HG03066 (cell line): ENCODE data around the gene GK.
"Not testable (repeated sequence)": the region's sequence is repeated elsewhere in the genome, so short reads cannot be mapped to it uniquely, and the experiment has no call there.

Experiments
- ATAC-seq: cut with Tn5 transposase; IDR thresholded peaks from one replicate; pipeline ENCODE4 v1.9.1; 2021; ENCODE audit warnings: low read depth; ENCODE audit not compliant: unreplicated experiment

GK gene

DNA sequence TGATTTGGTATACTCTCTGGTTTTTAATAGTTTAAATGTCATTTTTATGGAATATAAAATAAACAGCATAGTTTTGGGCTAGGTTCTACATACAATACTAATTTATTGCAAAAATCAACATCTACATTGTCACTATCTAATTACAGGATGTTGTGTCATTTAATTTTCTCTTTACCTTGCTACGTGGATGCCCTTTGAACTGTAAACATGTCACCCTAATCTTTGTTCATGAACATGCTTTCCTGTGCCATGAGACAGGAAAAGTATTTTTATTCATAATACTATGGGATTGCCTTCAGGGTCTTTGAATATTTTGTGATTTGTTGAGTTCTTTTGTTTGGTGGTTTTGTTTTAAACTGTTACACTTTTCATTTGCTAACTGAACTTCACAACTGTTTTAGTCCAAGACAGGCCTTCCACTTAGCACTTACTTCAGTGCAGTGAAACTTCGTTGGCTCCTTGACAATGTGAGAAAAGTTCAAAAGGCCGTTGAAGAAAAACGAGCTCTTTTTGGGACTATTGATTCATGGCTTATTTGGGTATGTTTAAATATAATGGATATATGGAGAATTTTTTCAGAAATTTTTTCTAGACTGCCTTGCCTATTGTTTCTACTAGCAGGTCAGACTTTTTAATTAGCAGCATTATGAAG is 40.9 kb downstream of the GK start:
- no peak for ATAC-seq

DNA sequence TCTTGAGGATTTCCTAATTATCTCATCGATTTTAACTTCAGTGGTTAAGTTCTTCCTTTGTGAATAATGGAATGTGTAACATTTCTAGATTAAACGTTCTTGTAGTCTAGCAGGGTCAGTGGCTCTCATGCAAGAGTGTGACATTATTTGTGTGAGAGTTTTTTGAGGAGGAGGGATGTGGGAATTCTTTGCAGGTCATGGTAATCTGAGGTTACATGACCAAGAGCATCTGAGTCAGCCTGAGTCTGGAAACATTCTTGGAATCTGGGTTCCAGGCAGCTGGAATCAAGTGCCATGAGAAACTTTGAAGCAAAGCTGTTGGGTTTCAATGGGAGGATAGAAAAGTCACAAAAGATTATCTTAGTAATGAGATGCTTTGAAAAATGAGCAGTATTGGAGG is 49.5 kb downstream of the GK start:
- ATAC-seq: no peak

DNA sequence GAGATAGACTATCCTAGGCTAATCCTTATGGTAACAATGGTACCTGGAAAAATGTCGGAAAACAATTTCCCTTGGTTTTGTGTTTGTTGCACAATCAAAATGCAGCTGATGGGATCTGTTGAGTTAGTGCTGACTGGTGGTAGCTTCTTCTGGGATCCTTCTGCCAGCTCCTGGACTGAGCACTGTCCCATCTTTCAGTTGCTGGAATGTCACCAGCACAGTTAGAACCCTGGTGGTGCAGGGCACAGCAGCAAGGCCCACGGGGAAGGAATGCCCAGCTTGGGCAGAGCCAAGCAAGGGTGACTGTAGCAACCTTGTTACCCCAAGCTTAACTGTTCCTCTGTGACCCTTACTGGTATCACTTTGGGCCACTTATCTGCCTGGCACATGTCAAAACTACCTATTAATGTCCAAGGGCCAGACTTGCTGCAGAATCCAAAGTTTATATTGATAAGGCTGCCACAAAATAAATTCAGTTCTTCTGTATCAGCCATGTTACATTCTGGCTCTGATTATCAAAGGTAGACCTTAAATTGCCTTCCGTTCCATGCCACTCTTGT is 53.1 kb downstream of the GK start:
- no peak for ATAC-seq

DNA sequence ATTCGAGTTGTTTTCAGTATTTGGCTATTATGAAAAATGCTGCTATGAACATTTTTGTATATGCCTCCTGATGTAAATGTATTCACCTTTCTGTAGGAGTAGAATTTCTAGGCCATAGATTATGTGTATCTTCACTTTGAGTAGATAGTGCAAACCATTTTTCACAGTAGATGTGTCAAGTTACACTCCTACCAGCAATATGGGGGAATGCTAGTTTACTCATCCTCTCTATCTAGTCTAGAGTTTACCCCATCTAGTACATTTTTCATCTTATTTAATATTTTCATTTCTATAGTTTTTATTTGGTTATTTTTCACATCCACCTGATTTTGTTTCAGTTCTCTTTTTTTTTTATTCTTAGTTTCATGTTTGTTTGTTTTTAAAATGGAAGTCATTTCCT is 59.0 kb downstream of the GK start:
- ATAC-seq: no peak

DNA sequence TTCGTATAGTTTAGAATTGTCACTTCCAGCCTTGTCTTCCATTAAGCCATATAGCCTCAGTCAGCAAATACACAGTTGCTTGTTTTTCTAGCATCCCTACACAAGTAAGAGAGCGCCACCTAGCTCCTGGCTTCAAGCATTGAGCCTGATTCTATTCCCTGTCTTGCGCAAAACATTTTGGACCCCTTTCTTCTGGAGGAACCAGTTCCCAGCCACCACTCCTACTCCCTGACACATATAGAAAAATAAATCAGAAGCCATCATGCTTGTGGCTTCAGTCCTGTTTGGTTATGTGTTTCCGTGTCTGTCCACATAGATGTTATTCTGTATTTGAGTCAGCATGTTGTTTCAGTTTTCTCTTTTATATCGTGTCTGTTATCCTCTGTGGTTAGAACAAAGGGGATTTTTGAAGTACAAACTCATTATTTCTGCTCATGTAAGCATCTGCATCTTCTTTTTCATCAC is 59.9 kb downstream of the GK start:
- ATAC-seq: peak; percentile 96

DNA sequence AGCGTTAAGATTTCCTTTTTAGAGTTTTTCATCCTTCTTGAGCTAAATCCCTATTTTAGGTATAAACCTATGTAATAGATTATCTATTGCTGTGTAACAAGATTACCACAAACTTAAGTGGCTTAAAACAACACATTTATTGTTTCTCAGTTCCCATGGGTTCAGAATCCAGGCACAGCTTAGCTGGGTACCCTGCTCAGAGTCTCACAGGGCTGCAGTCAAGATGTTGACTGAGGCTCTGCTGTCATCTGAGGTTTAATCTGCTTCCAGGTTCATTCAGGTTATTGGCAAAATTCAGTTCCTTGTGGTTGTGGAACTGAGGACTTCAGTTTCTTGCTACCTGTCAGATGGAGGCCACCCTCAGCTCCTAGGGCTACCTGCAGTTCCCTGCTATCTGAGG is 60.9 kb downstream of the GK start:
- ATAC-seq: peak; percentile 34

DNA sequence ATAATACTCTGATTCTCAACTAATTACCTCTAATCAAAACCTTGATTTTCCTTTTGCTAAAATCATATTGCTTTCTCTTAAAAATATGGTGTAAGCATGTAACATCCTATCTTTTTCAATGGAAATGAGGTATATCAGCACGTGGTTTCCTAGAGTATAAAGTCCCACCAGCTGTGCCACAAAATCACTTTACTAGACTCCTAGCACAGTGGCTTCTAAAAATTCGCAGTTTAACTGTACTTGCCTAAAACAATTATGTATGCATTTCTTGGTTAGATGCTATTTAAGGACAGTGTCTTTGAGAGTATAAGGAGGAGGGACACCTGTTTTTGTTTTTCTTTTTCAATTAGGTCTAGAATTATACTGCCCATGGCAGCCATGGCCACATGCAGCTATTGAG is 62.8 kb downstream of the GK start:
- ATAC-seq: no peak

DNA sequence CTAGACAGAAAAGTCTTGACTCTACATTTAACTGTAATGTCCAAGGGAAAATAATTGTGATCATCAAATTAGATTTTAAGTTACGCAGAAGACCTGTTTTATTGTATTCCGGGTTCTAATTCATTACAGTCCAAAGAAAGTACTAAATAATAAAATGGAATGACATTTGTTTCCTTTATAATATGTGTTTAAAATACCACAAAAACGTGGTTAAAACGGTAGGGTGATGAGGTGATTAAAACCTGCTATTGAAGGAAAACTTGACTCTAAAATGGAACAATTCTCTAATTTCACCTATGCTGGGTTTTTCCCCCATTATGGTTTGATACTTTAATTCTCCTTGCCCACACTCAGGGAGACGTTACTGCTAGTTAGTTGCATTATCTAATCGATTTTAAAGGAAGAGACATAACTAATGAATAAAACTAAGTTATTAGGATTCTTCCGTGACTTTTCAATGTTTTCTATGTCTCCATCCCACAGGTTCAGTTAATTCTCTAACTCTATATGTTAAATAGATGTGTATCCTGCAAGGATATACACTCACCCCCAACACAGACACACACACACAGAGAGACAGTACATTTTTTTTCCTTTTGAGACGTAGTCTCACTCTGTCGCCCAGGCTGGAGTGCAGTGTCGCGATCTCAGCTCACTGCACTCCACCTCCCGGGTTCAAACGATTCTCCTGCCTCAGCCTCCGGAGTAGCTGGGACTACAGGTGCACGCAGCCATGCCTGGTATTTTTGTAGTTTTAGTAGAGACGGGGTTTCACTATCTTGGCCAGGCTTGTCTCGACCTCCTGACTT is 80.8 kb downstream of the GK start:
- no peak for ATAC-seq

DNA sequence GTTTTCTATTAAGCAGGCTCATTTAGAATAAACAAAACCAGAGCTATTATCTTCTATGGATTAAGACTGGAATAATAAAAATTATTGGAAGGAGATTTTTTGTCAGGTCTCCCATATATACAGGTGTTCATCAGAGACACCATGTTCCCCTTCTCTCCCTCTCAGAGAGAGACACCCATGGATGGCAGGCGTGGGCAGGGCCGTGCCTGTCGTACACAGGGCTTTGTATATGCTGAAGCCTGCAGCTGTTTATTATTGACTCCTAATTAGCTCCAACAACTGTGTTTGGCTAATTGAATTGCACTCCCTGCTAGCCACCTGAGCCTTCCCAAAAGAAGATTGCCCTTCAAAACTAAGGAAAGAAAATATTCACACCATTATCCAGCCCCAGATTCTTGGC is 81.6 kb downstream of the GK start:
- ATAC-seq: no peak

DNA sequence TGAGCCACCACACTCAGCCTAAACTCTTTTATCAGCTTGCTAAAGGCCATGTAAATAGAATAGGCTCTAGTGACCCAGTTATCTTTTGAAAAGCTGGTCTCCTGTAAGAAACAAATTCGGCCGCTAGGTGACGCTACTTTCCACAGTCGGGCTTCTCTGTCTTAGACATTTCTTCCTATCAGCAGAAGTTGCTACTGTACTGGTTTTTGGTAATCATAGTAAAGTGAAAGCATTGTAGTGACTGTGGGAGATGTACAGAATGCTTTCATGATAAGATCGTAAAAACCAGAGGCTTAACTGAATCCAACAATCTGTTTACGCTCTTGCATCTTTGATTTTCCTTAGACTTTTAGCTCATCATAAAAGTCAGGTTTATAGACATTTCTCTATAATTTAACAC is 82.6 kb downstream of the GK start:
- peak; percentile 84 for ATAC-seq

DNA sequence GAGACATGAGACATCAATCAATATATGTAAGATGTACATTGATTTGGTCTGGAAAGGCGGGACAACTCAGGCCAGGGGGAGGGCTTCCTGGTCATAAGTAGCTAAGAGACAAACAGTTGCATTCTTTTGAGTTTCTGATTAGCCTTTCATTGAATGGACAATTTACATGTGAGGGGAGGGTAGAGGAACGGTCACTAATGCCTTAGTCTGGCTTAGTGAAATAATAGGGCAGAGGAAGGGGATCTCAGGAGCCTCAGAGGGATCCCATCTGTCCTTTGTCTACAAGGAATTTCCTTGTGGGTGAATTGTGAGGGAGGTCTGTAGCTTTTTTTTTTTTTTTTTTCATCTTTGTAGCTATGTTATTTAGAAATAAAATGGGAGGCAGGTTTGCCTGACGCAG is 88.3 kb downstream of the GK start:
- no peak for ATAC-seq

DNA sequence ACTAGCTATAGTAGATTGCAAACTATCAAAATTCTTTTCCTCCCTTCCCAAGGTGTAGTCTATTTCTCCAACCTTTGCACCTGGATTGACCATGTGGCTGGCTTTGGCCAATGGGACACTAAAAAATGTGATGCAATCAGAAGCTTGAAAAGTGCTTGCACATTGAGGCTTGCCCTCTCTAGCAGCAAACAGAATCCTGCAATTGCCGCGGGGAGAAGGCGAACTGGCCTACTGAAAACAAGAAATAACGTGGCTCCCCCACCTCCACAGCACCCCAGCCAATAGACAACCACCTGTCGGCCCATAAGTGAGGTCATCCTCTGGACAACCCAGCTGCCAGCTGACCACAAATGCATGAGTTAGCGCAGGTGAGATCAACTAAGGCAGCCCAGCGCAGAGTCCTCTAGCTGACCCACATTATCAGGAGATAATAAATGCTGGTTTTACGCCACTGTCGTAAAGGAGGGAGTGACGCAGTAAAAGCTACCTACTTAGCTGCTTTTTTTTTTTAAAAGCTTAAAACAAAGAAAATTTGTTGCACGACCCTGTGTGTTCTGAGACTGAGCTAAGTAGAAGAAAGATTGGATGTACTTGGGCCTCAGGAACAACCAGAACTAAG is 95.2 kb downstream of the GK start:
- no peak for ATAC-seq

DNA sequence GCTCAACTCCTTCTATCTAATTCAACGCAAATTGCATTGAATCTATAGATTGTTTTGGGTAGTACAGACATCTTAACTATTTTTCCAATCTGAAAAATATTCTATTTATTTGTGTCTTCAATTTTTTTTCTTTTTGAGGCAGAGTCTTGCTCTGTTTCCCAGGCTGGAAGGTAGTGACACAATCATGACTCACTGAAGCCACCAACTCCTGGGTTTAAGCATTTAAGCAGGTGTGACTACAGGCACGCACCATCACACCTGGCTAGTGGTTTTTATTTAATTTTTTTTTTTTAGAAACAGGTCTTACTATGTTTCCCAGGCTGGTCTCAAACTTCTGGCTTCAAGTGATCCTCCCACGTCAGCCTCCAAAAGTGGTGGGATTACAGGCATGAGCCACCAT is 98.3 kb downstream of the GK start:
- no peak for ATAC-seq

DNA sequence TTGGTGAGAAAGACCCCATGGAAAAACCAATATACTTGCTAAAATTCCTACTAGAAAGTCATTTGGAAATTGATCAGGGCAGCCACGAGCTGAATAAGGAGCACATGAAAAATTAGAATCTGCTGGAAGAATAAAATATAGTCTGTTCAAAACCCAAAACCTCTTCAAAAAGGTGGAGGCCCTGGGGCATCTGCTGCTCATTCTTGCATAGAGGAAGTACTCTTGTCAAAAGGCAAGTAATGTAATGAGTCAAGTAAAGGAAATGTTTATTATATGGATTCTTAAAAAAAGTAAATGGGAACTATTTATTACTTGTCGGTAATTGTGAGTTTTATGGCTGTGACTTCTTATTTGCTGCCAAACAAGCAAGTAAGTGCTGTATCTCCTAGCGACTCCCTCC is 109.5 kb downstream of the GK start:
- no peak for ATAC-seq

DNA sequence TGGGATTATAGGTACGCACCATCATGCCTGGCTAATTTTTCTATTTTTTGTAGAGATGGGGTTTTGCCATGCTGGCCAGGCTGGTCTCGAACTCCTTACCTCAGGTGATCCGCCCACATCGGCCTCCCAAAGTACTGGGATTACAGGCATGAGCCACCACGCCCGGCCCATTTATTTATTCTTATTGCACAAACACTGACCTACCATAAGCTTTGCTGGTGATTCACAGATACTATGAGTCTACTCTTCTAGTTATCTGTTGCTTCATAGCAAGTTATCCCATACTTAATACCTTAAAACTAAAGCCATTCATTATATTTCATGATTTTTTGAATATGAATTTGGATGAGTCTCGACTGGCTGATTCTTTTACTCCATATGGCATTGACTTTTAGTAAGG is 120.5 kb downstream of the GK start:
- ATAC-seq: not testable (repeated sequence)

DNA sequence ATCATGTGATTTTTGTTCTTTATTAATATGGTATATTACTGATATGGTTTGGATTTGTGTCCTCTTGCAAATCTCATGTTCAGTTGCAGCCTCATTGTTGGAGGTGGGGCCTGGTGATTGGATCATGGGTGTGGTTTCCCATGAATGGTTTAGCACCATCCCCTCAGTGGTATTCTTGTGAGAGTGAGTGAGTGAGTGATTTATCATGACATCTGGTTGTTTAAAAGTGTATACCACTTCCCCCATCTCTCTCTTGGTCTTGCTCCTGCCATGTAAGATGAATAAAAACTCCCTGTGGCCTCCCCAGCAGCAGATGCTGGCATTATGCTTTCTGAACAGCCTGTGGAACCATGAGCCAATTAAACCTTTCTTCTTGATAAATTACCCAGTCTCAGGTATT is 124.4 kb downstream of the GK start:
- ATAC-seq: no peak

DNA sequence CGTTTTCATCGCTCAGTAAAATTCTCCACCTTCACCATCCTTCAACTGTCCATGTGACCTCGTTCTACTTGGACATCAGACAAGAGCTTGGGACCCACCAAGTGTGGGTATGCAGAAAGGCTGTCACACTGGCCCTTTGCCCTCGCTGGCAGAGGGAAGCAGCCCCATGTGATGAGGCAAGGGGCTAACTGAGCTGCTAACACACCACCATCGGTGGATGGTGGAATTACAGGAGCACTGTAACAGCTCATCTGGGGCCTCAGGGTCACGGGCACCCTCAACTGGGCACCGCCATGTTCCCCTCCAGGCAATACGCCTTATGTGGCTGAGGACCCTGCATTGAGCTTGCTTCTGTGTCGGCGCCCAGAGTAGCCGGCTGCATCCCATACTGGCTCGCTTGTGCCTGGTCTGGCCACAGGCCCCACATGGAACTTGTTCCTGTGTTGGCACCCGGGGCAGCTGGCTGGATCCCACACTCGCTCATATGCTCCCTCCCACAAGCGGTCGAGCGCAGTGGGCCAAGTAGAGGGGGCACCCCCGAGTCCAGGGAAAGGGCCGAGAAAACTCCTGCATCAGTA is 126.3 kb downstream of the GK start:
- no peak for ATAC-seq
